Keratinocyte (primary cell): ENCODE results near the gene NEDD8. TPM values are rescaled to one million over a fixed set of nuclear protein-coding genes. Genes with fewer than 3 reads are reported as not detected.
"Not testable (repeated sequence)": the region's sequence is repeated elsewhere in the genome, so short reads cannot be mapped to it uniquely, and the experiment has no call there.

Experiments used
- DNase-seq: peaks from one replicate; pipeline ENCODE4 v3.0.0-alpha.2; 2011; ENCODE audit warnings: low read depth, missing footprints, low spot score
- FAIRE-seq: peaks from 2 replicates; lab custom pipeline; 2011; peaks lifted over from hg19 to GRCh38; lab: Jason Lieb, UNC
- H2AFZ ChIP-seq: 2 replicates; pipeline ENCODE4 v1.6.0; 2012; ENCODE audit warnings: low read length, control low read depth, inconsistent platforms; ENCODE audit not compliant: control insufficient read depth
- H3K27ac ChIP-seq: 2 replicates; pipeline ENCODE4 v1.5.1; 2011; ENCODE audit warnings: low read length; ENCODE audit not compliant: control insufficient read depth, insufficient read depth
- H3K27me3 ChIP-seq: 3 replicates; pipeline ENCODE4 v1.6.0; 2011; ENCODE audit warnings: low read length; ENCODE audit not compliant: control insufficient read depth, insufficient read depth; ENCODE audit errors: extremely low read depth
- H3K36me3 ChIP-seq, 2 experiments: 2 replicates in 1 of 2; 3 replicates in 1 of 2; pipeline ENCODE4 v1.5.1; 2011; ENCODE audit warnings: low read length in 2 of 2, mild to moderate bottlenecking in 1 of 2; ENCODE audit not compliant: control insufficient read depth in 2 of 2, insufficient read depth in 2 of 2; ENCODE audit errors: extremely low read depth in 1 of 2
- H3K4me1 ChIP-seq: 3 replicates; pipeline ENCODE4 v1.5.1; 2011; ENCODE audit warnings: low read length; ENCODE audit not compliant: control insufficient read depth, insufficient read depth; ENCODE audit errors: extremely low read depth
- H3K4me2 ChIP-seq: 3 replicates; pipeline ENCODE4 v1.6.0; 2011; ENCODE audit warnings: low read depth, low read length; ENCODE audit not compliant: control insufficient read depth, insufficient read depth; ENCODE audit errors: extremely low read depth
- H3K4me3 ChIP-seq, 3 experiments: fragments of 200-600 bp in 1 of 3; sonication (generic) in 1 of 3; 2 replicates in 2 of 3; 3 replicates in 1 of 3; pipeline ENCODE4 v1.5.1; 2011 to 2016; ENCODE audit warnings: low read length in 3 of 3, mild to moderate bottlenecking in 3 of 3, control low read depth in 2 of 3, inconsistent platforms in 1 of 3, low read depth in 1 of 3, mixed read lengths in 1 of 3, mixed run types in 1 of 3, moderate library complexity in 1 of 3; ENCODE audit not compliant: control insufficient read depth in 2 of 3, insufficient read depth in 2 of 3; ENCODE audit errors: extremely low read depth in 1 of 3
- H3K79me2 ChIP-seq: 2 replicates; pipeline ENCODE4 v1.6.0; 2012; ENCODE audit warnings: low read length; ENCODE audit not compliant: control insufficient read depth, insufficient read depth
- H3K9ac ChIP-seq: 3 replicates; pipeline ENCODE4 v1.6.0; 2011; ENCODE audit warnings: low read length; ENCODE audit not compliant: control insufficient read depth, insufficient read depth; ENCODE audit errors: extremely low read depth
- H3K9me1 ChIP-seq: 3 replicates; pipeline ENCODE4 v1.6.0; 2011; ENCODE audit warnings: low read length; ENCODE audit not compliant: control insufficient read depth, insufficient read depth; ENCODE audit errors: extremely low read depth
- H3K9me3 ChIP-seq: 2 replicates; pipeline ENCODE4 v1.5.1; 2012; ENCODE audit warnings: low read depth, low read length; ENCODE audit not compliant: control insufficient read depth
- H4K20me1 ChIP-seq: 3 replicates; pipeline ENCODE4 v1.6.0; 2011; ENCODE audit warnings: low read length; ENCODE audit not compliant: control insufficient read depth, insufficient read depth; ENCODE audit errors: extremely low read depth
- CTCF ChIP-seq, 3 experiments: IDR thresholded peaks in 1 of 3; conservative IDR thresholded peaks in 1 of 3; optimal IDR thresholded peaks in 1 of 3; 2 replicates in 2 of 3; 3 replicates in 1 of 3; pipeline versions ENCODE3 to v1.5.1; 2011; ENCODE audit warnings: low read length in 3 of 3, mild to moderate bottlenecking in 3 of 3, moderate library complexity in 2 of 3, control low read depth in 1 of 3, inconsistent platforms in 1 of 3; ENCODE audit not compliant: insufficient read depth in 2 of 3; ENCODE audit errors: extremely low read depth in 1 of 3
- EZH2 ChIP-seq: IDR thresholded peaks from one replicate; pipeline ENCODE4 v1.6.1; 2012; ENCODE audit warnings: inconsistent platforms, mild to moderate bottlenecking, low read length, moderate library complexity
- dilution Hi-C: fragments of 300-500 bp; cut with MboI; formaldehyde crosslinking; loops from one replicate; pipeline ENCODE4 v1.7.0; 2020; ENCODE audit warnings: low sequenced_read_pairs; ENCODE audit not compliant: extremely low pct_ligation_motif_present
- polyA plus RNA-seq, 5 experiments: library from polyadenylated mRNA; depleted of rRNA in 3 of 5; stranded (reverse) in 3 of 5; stranded (forward) in 1 of 5; unstranded in 1 of 5; fragments of >200 nt; gene quantifications; 1 replicate in 1 of 5; 2 replicates in 3 of 5; 3 replicates in 1 of 5; pipeline versions ENCODE4 v1.2.1 to v1.2.3, GENCODE V29; 2011 to 2012; ENCODE audit warnings: missing spikeins in 2 of 5, low read depth in 1 of 5, low replicate concordance in 1 of 5

Gene NEDD8
- polyA plus RNA-seq, 1 donor (not counting 4 experiments of a cell fraction or from before 2014, with no cell fraction given), result 509 TPM

DNA sequence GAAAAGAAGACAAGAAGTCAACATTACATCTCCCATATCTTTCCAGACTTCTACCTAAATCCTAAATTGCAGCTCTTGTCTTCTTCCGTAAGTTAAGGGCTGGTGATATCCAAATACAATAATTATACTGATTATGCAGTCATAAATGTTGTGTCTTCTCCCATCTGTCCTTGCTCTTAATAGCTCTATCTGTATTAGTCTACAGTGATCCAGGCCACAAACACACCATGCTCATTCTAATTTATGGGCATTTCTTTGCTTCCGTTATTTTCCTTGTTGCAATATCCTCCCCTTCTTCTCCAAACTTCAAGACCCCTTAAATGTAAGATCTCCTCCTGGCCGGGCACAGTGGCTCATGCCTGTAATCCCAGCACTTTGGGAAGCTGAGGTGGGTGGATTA, 12.6 kb downstream of the NEDD8 start:
- peaks cover 10% of the 10 kb centered on the region for H3K4me1 ChIP-seq
- no peaks in the 10 kb centered on the region for H3K9me3 ChIP-seq
- H2AFZ ChIP-seq, result no peak overlapping the region
- TF ChIP-seq EZH2, result no peak
- TF ChIP-seq CTCF (optimal IDR thresholded peaks at IDR 0.05 in 1 of 3, IDR thresholded peaks at IDR 0.05 in 1 of 3, conservative IDR thresholded peaks at IDR 0.05 in 1 of 3; ENCODE audit: extremely low read depth in 1 of 3, insufficient read depth in 2 of 3, low read length in 3 of 3), result no peak
- FAIRE-seq, result no peak
- H3K79me2 ChIP-seq, result peaks cover 51% of the 10 kb centered on the region
- H3K27ac ChIP-seq, result no peak overlapping the region
- H3K9me1 ChIP-seq, result no peaks in the 10 kb centered on the region
- no peak overlapping the region for H3K9ac ChIP-seq
- dilution Hi-C loops, result no loop called here
- H3K36me3 ChIP-seq, result peaks cover 6 to 9% of the 10 kb centered on the region in 2 experiments
- H4K20me1 ChIP-seq, result no peaks in the 10 kb centered on the region
- no peaks in the 10 kb centered on the region for H3K27me3 ChIP-seq
- DNase-seq, result no peak
- no peak overlapping the region for H3K4me2 ChIP-seq
- no peak overlapping the region for H3K4me3 ChIP-seq

- H3K4me2 ChIP-seq, result no peak overlapping the region
- TF ChIP-seq EZH2, result no peak
- no peak for TF ChIP-seq CTCF (optimal IDR thresholded peaks at IDR 0.05 in 1 of 3, IDR thresholded peaks at IDR 0.05 in 1 of 3, conservative IDR thresholded peaks at IDR 0.05 in 1 of 3; ENCODE audit: extremely low read depth in 1 of 3, insufficient read depth in 2 of 3, low read length in 3 of 3)
- FAIRE-seq (no peak), DNase-seq (no peak)
- no peak overlapping the region for H3K9ac ChIP-seq
- H3K4me1 ChIP-seq, result peaks cover 7% of the 10 kb centered on the region
- no peak overlapping the region for H2AFZ ChIP-seq
- no peak overlapping the region for H3K27ac ChIP-seq
- H3K36me3 ChIP-seq, result peaks cover 6 to 10% of the 10 kb centered on the region in 2 experiments
- dilution Hi-C loops, result no loop called here
- H3K79me2 ChIP-seq, result peaks cover 51% of the 10 kb centered on the region
- no peaks in the 10 kb centered on the region for H3K9me3 ChIP-seq
- no peak overlapping the region for H3K4me3 ChIP-seq
- no peaks in the 10 kb centered on the region for H3K27me3 ChIP-seq
- H3K9me1 ChIP-seq, result no peaks in the 10 kb centered on the region
- H4K20me1 ChIP-seq, result no peaks in the 10 kb centered on the region
Measured at GRCh38 chr14:24219080-24219479, 13.1 kb downstream of the NEDD8 start.

- H3K27me3 ChIP-seq, H3K9me3 ChIP-seq, H4K20me1 ChIP-seq, H3K4me3 ChIP-seq, DNase-seq, H2AFZ ChIP-seq, H3K4me2 ChIP-seq, H3K9me1 ChIP-seq, dilution Hi-C loops, H3K9ac ChIP-seq, FAIRE-seq, H3K27ac ChIP-seq: not testable (repeated sequence)
- Histone ChIP-seq H3K4me1 (peaks cover 12% of the 10 kb centered on the region), H3K36me3 (peaks cover 10 to 11% of the 10 kb centered on the region in 2 experiments), H3K79me2 (peaks cover 34% of the 10 kb centered on the region)
Measured at GRCh38 chr14:24216876-24217275, 15.3 kb downstream of the NEDD8 start.
